MCF 10A (cell line): ENCODE data around the gene PRR33. TPM values are rescaled to one million over a fixed set of nuclear protein-coding genes. Genes with fewer than 3 reads are reported as not detected.
A peak's percentile ranks its signal among the peaks of the same experiment; 100 is the strongest.

ENCODE experiments used
- BruUV-seq: library from RNA; stranded (reverse); fragments of 400-500 nt; replicated peaks from 2 replicates; lab custom pipeline; 2021; lab: Mats Ljungman, UMichigan
- CTCF ChIA-PET: fragments of 300-600 bp; sonication (Branson Sonifier 250); formaldehyde crosslinking; extraction: SDS; loops from one replicate; lab custom pipeline; 2021; ENCODE audit warnings: antibody characterized with exemption, inconsistent platforms; lab: Yijun Ruan, JAX
- POLR2A ChIA-PET: fragments of 300-600, 350-650 bp; sonication (Branson Sonifier 250); formaldehyde crosslinking; extraction: SDS; loops from one replicate; lab custom pipeline; 2020; ENCODE audit warnings: antibody characterized with exemption, inconsistent platforms; lab: Yijun Ruan, JAX
- DNase-seq: peaks from one replicate; pipeline ENCODE4 v3.0.0-alpha.2; 2018; ENCODE audit not compliant: unreplicated experiment
- H3K27ac Mint-ChIP-seq: one replicate; pipeline ENCODE4 v1.8.0; 2022; ENCODE audit warnings: mild to moderate bottlenecking, low read depth, mixed read lengths; ENCODE audit not compliant: unreplicated experiment
- H3K27me3 Mint-ChIP-seq: one replicate; pipeline ENCODE4 v1.8.0; 2022; ENCODE audit warnings: mixed read lengths; ENCODE audit not compliant: insufficient read depth, unreplicated experiment
- H3K36me3 Mint-ChIP-seq: one replicate; pipeline ENCODE4 v1.8.0; 2022; ENCODE audit warnings: mild to moderate bottlenecking, moderate library complexity, mixed read lengths; ENCODE audit not compliant: insufficient read depth, unreplicated experiment
- H3K4me1 Mint-ChIP-seq: one replicate; pipeline ENCODE4 v1.8.0; 2022; ENCODE audit warnings: mixed read lengths; ENCODE audit not compliant: insufficient read depth, unreplicated experiment
- H3K4me3 Mint-ChIP-seq: one replicate; pipeline ENCODE4 v1.8.0; 2022; ENCODE audit warnings: mild to moderate bottlenecking, moderate library complexity, mixed read lengths; ENCODE audit not compliant: unreplicated experiment
- H3K9me3 Mint-ChIP-seq: one replicate; pipeline ENCODE4 v1.8.0; 2022; ENCODE audit warnings: mixed read lengths; ENCODE audit not compliant: unreplicated experiment
- CTCF ChIP-seq: fragments of 200-600 bp; IDR thresholded peaks from one replicate; pipeline ENCODE4 v1.8.0; 2022; ENCODE audit warnings: antibody characterized with exemption, mild to moderate bottlenecking; ENCODE audit not compliant: unreplicated experiment
- intact Hi-C: fragments of 100-400 bp; cut with micrococcal nuclease; formaldehyde crosslinking; loops from 2 replicates; pipeline ENCODE4 v1.14.1; 2022
- total RNA-seq: library from RNA; stranded (reverse); gene quantifications from 2 replicates; pipeline ENCODE4 v1.2.3, GENCODE V29; 2022

Gene PRR33
- total RNA-seq, 1 experiment from 2014 or later = not detected

GRCh38 chr11:1845561-1846452, 45.9 kb downstream of the PRR33 start:
- intact Hi-C loops = no loop called here
- TF ChIP-seq CTCF = no peak
- no peaks in the 10 kb centered on the region for H3K27me3 Mint-ChIP-seq
- CTCF ChIA-PET = interaction anchor here (0.7 to 1.3 kb wide), 3 partner anchors 13 to 306 kb away, joined by 3 to 4 read pairs (median 3); no protein-coding TSS in a partner anchor
- H3K27ac Mint-ChIP-seq = peak overlapping the region; percentile 77
- BruUV-seq = no TSS peak
- no peak overlapping the region for H3K4me3 Mint-ChIP-seq
- no peak for DNase-seq
- POLR2A ChIA-PET = interaction anchor here (0.7 to 0.9 kb wide), 2 partner anchors 9 to 13 kb away, joined by 3 read pairs; no protein-coding TSS in a partner anchor
- no peaks in the 10 kb centered on the region for H3K9me3 Mint-ChIP-seq
- H3K36me3 Mint-ChIP-seq = peaks cover 20% of the 10 kb centered on the region
- peaks cover 40% of the 10 kb centered on the region for H3K4me1 Mint-ChIP-seq

GRCh38 chr11:1845095-1845429, 46.6 kb downstream of the PRR33 start:
- no peak for TF ChIP-seq CTCF
- Mint-ChIP-seq H3K4me3 (peak overlapping the region; percentile 13), H3K9me3 (no peaks in the 10 kb centered on the region), H3K27ac (peak overlapping the region; percentile 77), H3K4me1 (peaks cover 40% of the 10 kb centered on the region), H3K36me3 (peaks cover 25% of the 10 kb centered on the region), H3K27me3 (no peaks in the 10 kb centered on the region)
- ChIA-PET CTCF (interaction anchor here (1.0 to 1.3 kb wide), 2 partner anchors 12 to 298 kb away, joined by 3 to 4 read pairs; no protein-coding TSS in a partner anchor), POLR2A (interaction anchor here (0.7 kb wide), 1 partner anchor 8 kb away, joined by 3 read pairs; no protein-coding TSS in a partner anchor)
- intact Hi-C loops = no loop called here
- BruUV-seq = no TSS peak
- DNase-seq = no peak

- peak overlapping the region; percentile 77 for H3K27ac Mint-ChIP-seq
- CTCF ChIA-PET = no interaction called here
- H3K4me1 Mint-ChIP-seq = peaks cover 40% of the 10 kb centered on the region
- H3K36me3 Mint-ChIP-seq = peaks cover 27% of the 10 kb centered on the region
- DNase-seq = peak; percentile 60
- H3K9me3 Mint-ChIP-seq = no peaks in the 10 kb centered on the region
- intact Hi-C loops = no loop called here
- BruUV-seq = no TSS peak
- H3K27me3 Mint-ChIP-seq = no peaks in the 10 kb centered on the region
- POLR2A ChIA-PET = interaction anchor here (1.0 to 2.2 kb wide), 2 partner anchors 11 to 18 kb away, joined by 3 to 32 read pairs; partner anchors contain the start of gene SYT8
- no peak for TF ChIP-seq CTCF
- H3K4me3 Mint-ChIP-seq = peak overlapping the region; percentile 48
Measured at GRCh38 chr11:1844221-1845094, 47.2 kb downstream of the PRR33 start.
